ENCODE measurements around the gene PCBP3. TPM values are rescaled to one million over a fixed set of nuclear protein-coding genes. Genes with fewer than 3 reads are reported as not detected.

The PCBP3 gene
- total and polyA plus RNA-seq, 2 of the 13 experiments (the other 11 are each of a cell fraction or from before 2014, with no cell fraction given): not detected

- TF ChIP-seq ATAD3A (CRISPR knock-in tag; IDR thresholded peaks at IDR 0.05): no peak
- no peak for TF ChIP-seq PHB2 (IDR thresholded peaks at IDR 0.05; ENCODE audit: partially characterized antibody)
These were observed 176.9 kb downstream of the PCBP3 start (continued) for GRCh38 chr21:45820171-45821091.

GRCh38 chr21:45821315-45821962 lies 177.9 kb downstream of the PCBP3 start:
- ATAC-seq (no peak), FAIRE-seq (no peak), DNase-seq (ENCODE audit: low spot score) (no peak)
- POLR2A ChIA-PET: interaction anchor here (1.0 to 2.0 kb wide), 2 partner anchors 266 kb away, joined by 5 to 8 read pairs; no protein-coding TSS in a partner anchor
- Histone ChIP-seq H4K20me1 (ENCODE audit: insufficient read depth, low read length) (no peaks in the 10 kb centered on the region), H3K27me3 (ENCODE audit: control insufficient read depth in 1 of 2, insufficient read depth in 2 of 2, low read length in 2 of 2) (peaks cover 2 to 49% of the 10 kb centered on the region in 2 experiments; a peak in 3 of 5 replicates), H3K4me3 (replicated peaks in 1 of 3; ENCODE audit: insufficient read depth in 1 of 3, low read depth in 2 of 3, low read length in 3 of 3) (no peak overlapping the region), H2AFZ (ENCODE audit: low read length) (no peak overlapping the region), H3K36me3 (replicated peaks in 1 of 2; ENCODE audit: control insufficient read depth in 1 of 2, insufficient read depth in 2 of 2, low read length in 2 of 2) (no peaks in the 10 kb centered on the region), H3K9me3 (ENCODE audit: low read length) (no peaks in the 10 kb centered on the region), H3K4me1 (ENCODE audit: insufficient read depth, low read length) (peaks cover 35% of the 10 kb centered on the region), H3K4me2 (ENCODE audit: low read depth, low read length) (no peak overlapping the region), H3K79me2 (ENCODE audit: insufficient read depth, low read length) (no peaks in the 10 kb centered on the region), H3K27ac (ENCODE audit: extremely low read length, insufficient read depth, low read length) (no peak overlapping the region), H3K9ac (ENCODE audit: insufficient read depth, low read depth, low read length) (no peak overlapping the region)
- BruUV-seq (replicated peaks): no TSS peak
- intact Hi-C loops (cut with micrococcal nuclease; ENCODE audit: unreplicated experiment): loop anchor here (2.0 kb wide), 1 partner anchor 127 kb away; no protein-coding TSS in a partner anchor
- CTCF ChIA-PET (ENCODE audit: low intra/inter-chr PET ratio, low total read pairs): interaction anchor here (1.3 to 2.9 kb wide), 4 partner anchors 127 to 681 kb away, joined by 7 to 27 read pairs (median 12); no protein-coding TSS in a partner anchor
- in situ Hi-C loops (cut with HindIII; ENCODE audit: extremely low pct_ligation_motif_present, low pct_unique_long_range_greater_than_20kb): loop anchor here (5.0 kb wide), 1 partner anchor 264 kb away; no protein-coding TSS in a partner anchor
- 18% methylated on average over 16 of the region's 16 CpGs for WGBS (ENCODE audit: low lambda C conversion rate)
- TF ChIP-seq ATRX (CRISPR knock-in tag; IDR thresholded peaks at IDR 0.05; ENCODE audit: borderline replicate concordance) (no peak), ATF6 (CRISPR knock-in tag; conservative IDR thresholded peaks at IDR 0.05) (no peak), RAD21 (CRISPR knock-in tag; IDR thresholded peaks at IDR 0.05) (no peak), ZNF761 (CRISPR knock-in tag; conservative IDR thresholded peaks at IDR 0.05) (no peak), NRL (CRISPR knock-in tag; IDR thresholded peaks at IDR 0.05; ENCODE audit: borderline replicate concordance) (no peak), ZNF383 (CRISPR knock-in tag; IDR thresholded peaks at IDR 0.05; ENCODE audit: borderline replicate concordance) (no peak), ATF7-NPFF (CRISPR knock-in tag; IDR thresholded peaks at IDR 0.05; ENCODE audit: low read depth) (no peak), GABPA (IDR thresholded peaks at IDR 0.05; ENCODE audit: low read depth, low read length) (no peak), GABPA (CRISPR knock-in tag; IDR thresholded peaks at IDR 0.05; ENCODE audit: low read depth) (no peak), JUNB (CRISPR knock-in tag; IDR thresholded peaks at IDR 0.05; ENCODE audit: borderline replicate concordance) (no peak)

All from HepG2 (cell line).